Esophagus muscularis mucosa (tissue), 4 donors: ENCODE measurements around the gene KRT8.

ENCODE experiments used
- CTCF ChIP-seq, 3 experiments: fragments of 200-600 bp in 2 of 3; fragments of 450-650 bp in 1 of 3; sonication (generic) in 2 of 3; IDR thresholded peaks; one replicate each; pipeline ENCODE4 v1.5.1; 2017 to 2019; ENCODE audit warnings: antibody characterized with exemption in 3 of 3, mild to moderate bottlenecking in 2 of 3, moderate library complexity in 1 of 3
- EP300 ChIP-seq: sonication (generic); formaldehyde crosslinking; IDR thresholded peaks from one replicate; pipeline ENCODE4 v1.6.1; 2017; ENCODE audit warnings: antibody characterized with exemption
- POLR2A ChIP-seq: fragments of 450-650 bp; IDR thresholded peaks from one replicate; pipeline ENCODE4 v1.6.1; 2017; ENCODE audit warnings: antibody characterized with exemption, moderate library complexity, mild to moderate bottlenecking, low read depth
- POLR2AphosphoS5 ChIP-seq, 2 donors: sonication (generic); formaldehyde crosslinking; IDR thresholded peaks; one replicate each; pipeline ENCODE4 v1.6.1; 2017; ENCODE audit warnings: antibody characterized with exemption in 2 of 2

- TF ChIP-seq CTCF (IDR thresholded peaks at IDR 0.05) (no peak), POLR2A (no peak), EP300 (no peak), POLR2AphosphoS5 (IDR thresholded peaks at IDR 0.05) (peak in 1 of 2 donors; percentile 23)
These were observed 8.4 kb downstream of the KRT8 start for GRCh38 chr12:52896190-52897100.
